ENCODE measurements around the gene C5orf63.

- TF ChIP-seq CTCF (conservative IDR thresholded peaks at IDR 0.05; ENCODE audit: low read depth, low read length), result no peak
- TF ChIP-seq EZH2 (IDR thresholded peaks at IDR 0.05; ENCODE audit: borderline replicate concordance, low read depth, low read length, poor library complexity, severe bottlenecking), result no peak
Observed at GRCh38 chr5:127019928-127020327, 53.4 kb downstream of the C5orf63 start.

Measured in A673 (cell line).